HCT116 (cell line): ENCODE results near the gene ARFGAP3. TPM values are rescaled to one million over a fixed set of nuclear protein-coding genes. Genes with fewer than 3 reads are reported as not detected.

ENCODE experiments used
- ATAC-seq: fragments of 200-7000 bp; cut with Tn5 transposase; 2 replicates; pipeline ENCODE4 v1.9.1; 2020; ENCODE audit warnings: mild to moderate bottlenecking, moderate library complexity
- BruUV-seq: library from RNA; stranded (reverse); fragments of 400-500 nt; replicated peaks from 2 replicates; lab custom pipeline; 2021; lab: Mats Ljungman, UMichigan
- CTCF ChIA-PET: fragments of 300-600 bp; sonication (Branson Sonifier 250); formaldehyde crosslinking; loops from one replicate; lab custom pipeline; 2021; ENCODE audit warnings: antibody characterized with exemption; lab: Charles Lee
- POLR2A ChIA-PET: fragments of 300-600, 350-600 bp; sonication (Branson Sonifier 250); formaldehyde crosslinking; loops from one replicate; lab custom pipeline; 2021; ENCODE audit warnings: antibody characterized with exemption; lab: Charles Lee
- RAD21 ChIA-PET, 2 experiments: fragments of 300-600 bp; sonication (Branson Sonifier 250); formaldehyde crosslinking; loops; one replicate each; lab custom pipeline; 2023; ENCODE audit warnings: low total read pairs in 2 of 2; ENCODE audit not compliant: uncharacterized antibody in 2 of 2, unreplicated experiment in 2 of 2, low non-redundant PET in 1 of 2; lab: Charles Lee
- DNase-seq: peaks from one replicate; pipeline ENCODE4 v3.0.0-alpha.2; 2010; ENCODE audit warnings: low read depth, low spot score
- H2AFZ ChIP-seq: fragments of 200-600 bp; shearing (Covaris generic), sonication (generic); 2 replicates; pipeline ENCODE4 v1.6.1; 2017; ENCODE audit warnings: low read depth, mixed run types, mixed read lengths, antibody characterized with exemption, low read length; ENCODE audit not compliant: poor library complexity, severe bottlenecking
- H3K27ac ChIP-seq: 2 replicates; pipeline ENCODE4 v1.5.1; 2012; ENCODE audit warnings: low read depth, low read length
- H3K27me3 ChIP-seq: fragments of 200-600 bp; sonication (generic); 2 replicates; pipeline ENCODE4 v1.6.1; 2016; ENCODE audit warnings: mixed run types, low read length, mixed read lengths; ENCODE audit not compliant: insufficient read depth
- H3K36me3 ChIP-seq, 2 experiments: fragments of 200-500 bp in 1 of 2; fragments of 200-600 bp in 1 of 2; sonication (Bioruptor generic) in 1 of 2; sonication (generic) in 1 of 2; 2 replicates each; pipeline versions ENCODE4 v1.5.1 to v1.6.1; 2014 to 2016; ENCODE audit warnings: low read length in 2 of 2, inconsistent platforms in 1 of 2, mixed read lengths in 1 of 2, mixed run types in 1 of 2; ENCODE audit not compliant: insufficient read depth in 2 of 2, control insufficient read depth in 1 of 2
- H3K4me1 ChIP-seq, 2 experiments: fragments of 200-600 bp in 1 of 2; sonication (generic) in 1 of 2; 2 replicates each; pipeline versions ENCODE4 v1.5.1 to v1.6.1; 2012 to 2017; ENCODE audit warnings: low read length in 2 of 2, inconsistent platforms in 1 of 2, mild to moderate bottlenecking in 1 of 2, mixed read lengths in 1 of 2, mixed run types in 1 of 2, moderate library complexity in 1 of 2; ENCODE audit not compliant: insufficient read depth in 2 of 2, control insufficient read depth in 1 of 2
- H3K4me2 ChIP-seq: fragments of 200-600 bp; sonication (generic); 2 replicates; pipeline ENCODE4 v1.6.1; 2017; ENCODE audit warnings: mixed run types, low read length, mixed read lengths
- H3K4me3 ChIP-seq, 2 experiments: fragments of 200-600 bp in 1 of 2; sonication (generic) in 1 of 2; replicated peaks in 1 of 2; 2 replicates each; pipeline ENCODE4 v1.5.1; 2011 to 2016; ENCODE audit warnings: low read length in 2 of 2, control low read depth in 1 of 2, low read depth in 1 of 2, mild to moderate bottlenecking in 1 of 2, mixed read lengths in 1 of 2, mixed run types in 1 of 2
- H3K79me2 ChIP-seq: fragments of 200-600 bp; sonication (generic); 2 replicates; pipeline ENCODE4 v1.6.1; 2017; ENCODE audit warnings: mild to moderate bottlenecking, mixed run types, low read length, moderate library complexity, mixed read lengths; ENCODE audit not compliant: insufficient read depth
- H3K9ac ChIP-seq: fragments of 200-600 bp; sonication (generic); 2 replicates; pipeline ENCODE4 v1.6.1; 2016; ENCODE audit warnings: low read length, mixed read lengths
- H3K9me2 ChIP-seq: fragments of 200-600 bp; sonication (generic), shearing (Covaris generic); 2 replicates; pipeline ENCODE4 v1.6.1; 2017; ENCODE audit warnings: mixed run types, mild to moderate bottlenecking, moderate library complexity; ENCODE audit not compliant: insufficient read depth
- H3K9me3 ChIP-seq, 2 experiments: fragments of 200-500 bp in 1 of 2; fragments of 200-600 bp in 1 of 2; sonication (Bioruptor generic) in 1 of 2; sonication (generic) in 1 of 2; 2 replicates each; pipeline ENCODE4 v1.6.1; 2014 to 2017; ENCODE audit warnings: low read length in 2 of 2, mixed read lengths in 2 of 2, inconsistent platforms in 1 of 2, low read depth in 1 of 2, mild to moderate bottlenecking in 1 of 2, mixed run types in 1 of 2, moderate library complexity in 1 of 2; ENCODE audit not compliant: control insufficient read depth in 1 of 2, insufficient read depth in 1 of 2
- H4K20me1 ChIP-seq: fragments of 200-600 bp; sonication (generic), shearing (Covaris generic); 2 replicates; pipeline ENCODE4 v1.6.1; 2017; ENCODE audit warnings: mixed run types, mild to moderate bottlenecking, moderate library complexity; ENCODE audit not compliant: insufficient read depth
- CBX3 ChIP-seq: IDR thresholded peaks from 2 replicates; pipeline ENCODE4 v1.6.1; 2012; ENCODE audit warnings: low read depth
- CEBPB ChIP-seq: IDR thresholded peaks from 2 replicates; pipeline ENCODE4 v1.6.1; 2012; ENCODE audit warnings: low read depth
- ELF1 ChIP-seq: IDR thresholded peaks from 2 replicates; pipeline ENCODE4 v1.6.1; 2012; ENCODE audit warnings: low read depth, borderline replicate concordance
- EZH2phosphoT487 ChIP-seq: fragments of 200-600 bp; IDR thresholded peaks from 2 replicates; pipeline ENCODE4 v1.6.1; 2018; ENCODE audit warnings: antibody characterized with exemption, borderline replicate concordance
- JUND ChIP-seq: IDR thresholded peaks from 2 replicates; pipeline ENCODE4 v1.6.1; 2012
- POLR2A ChIP-seq: IDR thresholded peaks from 2 replicates; pipeline ENCODE4 v1.7.0; 2011; ENCODE audit warnings: borderline replicate concordance; ENCODE audit not compliant: insufficient read depth, insufficient read length; ENCODE audit errors: extremely low read depth
- POLR2AphosphoS5 ChIP-seq: IDR thresholded peaks from 2 replicates; pipeline ENCODE4 v1.6.1; 2011; ENCODE audit warnings: mild to moderate bottlenecking, low read depth, low read length, moderate library complexity
- SRF ChIP-seq: IDR thresholded peaks from 2 replicates; pipeline ENCODE4 v1.6.1; 2012; ENCODE audit warnings: low read depth
- TCF7L2 ChIP-seq: IDR thresholded peaks from 2 replicates; pipeline ENCODE4 v1.7.0; 2011; ENCODE audit warnings: borderline replicate concordance, inconsistent platforms; ENCODE audit not compliant: insufficient read depth, insufficient read length; ENCODE audit errors: extremely low read depth
- ZFX ChIP-seq: fragments of 450-650 bp; IDR thresholded peaks from 2 replicates; pipeline ENCODE4 v1.6.1; 2017
- ZNF274 ChIP-seq: fragments of 200-500 bp; sonication (Bioruptor generic); IDR thresholded peaks from 2 replicates; pipeline ENCODE4 v1.6.1; 2014; ENCODE audit warnings: mild to moderate bottlenecking, low read depth, low read length, inconsistent platforms
- intact Hi-C: fragments of 100-400 bp; cut with micrococcal nuclease; formaldehyde crosslinking; loops from 2 replicates; pipeline ENCODE4 v1.10.0; 2022
- total RNA-seq: library from RNA; stranded (reverse); gene quantifications from one replicate; pipeline ENCODE4 v1.2.1, GENCODE V29; 2021; ENCODE audit not compliant: unreplicated experiment
- TF ChIP-seq, protein P1 (sequence below): IDR thresholded peaks from 2 replicates; pipeline ENCODE4 v1.6.1; 2012
- TF ChIP-seq, protein P2 (sequence below), 3 experiments: fragments of 200-600 bp in 1 of 3; sonication (generic) in 1 of 3; IDR thresholded peaks in 2 of 3; conservative IDR thresholded peaks in 1 of 3; 2 replicates each; pipeline ENCODE4 v1.5.1; 2012 to 2017; ENCODE audit warnings: low read depth in 2 of 3, low read length in 2 of 3, antibody characterized with exemption in 1 of 3, borderline replicate concordance in 1 of 3, control low read depth in 1 of 3, mild to moderate bottlenecking in 1 of 3, mixed read lengths in 1 of 3, mixed run types in 1 of 3, moderate library complexity in 1 of 3; ENCODE audit not compliant: insufficient read depth in 1 of 3
- TF ChIP-seq, protein P3 (sequence below): IDR thresholded peaks from 2 replicates; pipeline ENCODE4 v1.6.1; 2012
- TF ChIP-seq, protein P4 (sequence below): IDR thresholded peaks from 2 replicates; pipeline ENCODE4 v1.6.1; 2011; ENCODE audit warnings: mild to moderate bottlenecking, low read length, moderate library complexity; ENCODE audit not compliant: insufficient replicate concordance; ENCODE audit errors: extremely low read depth

Gene ARFGAP3
- total RNA-seq, 1 experiment from 2014 or later: 15.4 TPM

DNA sequence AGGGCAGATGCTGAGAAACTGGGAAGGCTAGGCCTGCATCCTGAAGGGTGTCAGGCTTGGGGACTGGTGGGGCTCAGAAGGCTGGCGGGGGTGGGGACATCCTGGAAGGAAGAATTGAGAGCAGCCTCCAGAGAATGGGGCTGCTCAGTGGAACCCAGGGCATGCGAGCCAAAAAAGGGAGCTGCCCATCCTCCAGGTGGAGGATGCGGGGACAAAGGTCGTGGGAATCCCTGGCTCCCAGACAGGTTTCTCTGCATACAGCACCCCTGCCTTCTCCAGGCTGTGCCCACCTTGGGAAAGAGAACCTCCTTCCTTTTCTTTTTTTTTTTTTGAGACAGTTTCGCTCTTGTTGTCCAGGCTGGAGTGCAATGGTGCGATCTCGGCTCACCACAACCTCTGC, 40.9 kb upstream of the ARFGAP3 start:
- CTCF ChIA-PET: interaction anchor here (1.1 kb wide), 1 partner anchor 30 kb away, joined by 3 read pairs; no protein-coding TSS in a partner anchor
- POLR2A ChIA-PET: no interaction called here

More for the DNA sequence above, 40.9 kb upstream of the ARFGAP3 start:
- DNase-seq (no peak), ATAC-seq (no peak)
- Histone ChIP-seq H3K9ac (no peak overlapping the region), H2AFZ (no peak overlapping the region), H3K9me2 (no peaks in the 10 kb centered on the region), H3K79me2 (peaks cover 8% of the 10 kb centered on the region; the same call in 1 of the 2 replicates), H3K4me2 (no peak overlapping the region), H3K4me3 (no peak overlapping the region), H3K9me3 (no peaks in the 10 kb centered on the region), H3K27me3 (no peaks in the 10 kb centered on the region), H3K4me1 (no peaks in the 10 kb centered on the region), H3K27ac (no peak overlapping the region), H4K20me1 (no peaks in the 10 kb centered on the region), H3K36me3 (no peaks in the 10 kb centered on the region)
- TF ChIP-seq POLR2A (no peak), POLR2AphosphoS5 (no peak), TCF7L2 (no peak), SRF (no peak), JUND (no peak), CEBPB (no peak), EZH2phosphoT487 (no peak), ELF1 (no peak), ZNF274 (no peak), CBX3 (no peak), ZFX (no peak)
- TF ChIP-seq, protein P1, sequence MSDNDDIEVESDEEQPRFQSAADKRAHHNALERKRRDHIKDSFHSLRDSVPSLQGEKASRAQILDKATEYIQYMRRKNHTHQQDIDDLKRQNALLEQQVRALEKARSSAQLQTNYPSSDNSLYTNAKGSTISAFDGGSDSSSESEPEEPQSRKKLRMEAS: no peak
- TF ChIP-seq, protein P2, sequence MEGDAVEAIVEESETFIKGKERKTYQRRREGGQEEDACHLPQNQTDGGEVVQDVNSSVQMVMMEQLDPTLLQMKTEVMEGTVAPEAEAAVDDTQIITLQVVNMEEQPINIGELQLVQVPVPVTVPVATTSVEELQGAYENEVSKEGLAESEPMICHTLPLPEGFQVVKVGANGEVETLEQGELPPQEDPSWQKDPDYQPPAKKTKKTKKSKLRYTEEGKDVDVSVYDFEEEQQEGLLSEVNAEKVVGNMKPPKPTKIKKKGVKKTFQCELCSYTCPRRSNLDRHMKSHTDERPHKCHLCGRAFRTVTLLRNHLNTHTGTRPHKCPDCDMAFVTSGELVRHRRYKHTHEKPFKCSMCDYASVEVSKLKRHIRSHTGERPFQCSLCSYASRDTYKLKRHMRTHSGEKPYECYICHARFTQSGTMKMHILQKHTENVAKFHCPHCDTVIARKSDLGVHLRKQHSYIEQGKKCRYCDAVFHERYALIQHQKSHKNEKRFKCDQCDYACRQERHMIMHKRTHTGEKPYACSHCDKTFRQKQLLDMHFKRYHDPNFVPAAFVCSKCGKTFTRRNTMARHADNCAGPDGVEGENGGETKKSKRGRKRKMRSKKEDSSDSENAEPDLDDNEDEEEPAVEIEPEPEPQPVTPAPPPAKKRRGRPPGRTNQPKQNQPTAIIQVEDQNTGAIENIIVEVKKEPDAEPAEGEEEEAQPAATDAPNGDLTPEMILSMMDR (IDR thresholded peaks at IDR 0.05 in 2 of 3, conservative IDR thresholded peaks at IDR 0.05 in 1 of 3; ENCODE audit: borderline replicate concordance in 1 of 3, insufficient read depth in 1 of 3, low read depth in 2 of 3, low read length in 2 of 3): no peak
- TF ChIP-seq, protein P3, sequence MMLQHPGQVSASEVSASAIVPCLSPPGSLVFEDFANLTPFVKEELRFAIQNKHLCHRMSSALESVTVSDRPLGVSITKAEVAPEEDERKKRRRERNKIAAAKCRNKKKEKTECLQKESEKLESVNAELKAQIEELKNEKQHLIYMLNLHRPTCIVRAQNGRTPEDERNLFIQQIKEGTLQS: no peak
- TF ChIP-seq, protein P4, sequence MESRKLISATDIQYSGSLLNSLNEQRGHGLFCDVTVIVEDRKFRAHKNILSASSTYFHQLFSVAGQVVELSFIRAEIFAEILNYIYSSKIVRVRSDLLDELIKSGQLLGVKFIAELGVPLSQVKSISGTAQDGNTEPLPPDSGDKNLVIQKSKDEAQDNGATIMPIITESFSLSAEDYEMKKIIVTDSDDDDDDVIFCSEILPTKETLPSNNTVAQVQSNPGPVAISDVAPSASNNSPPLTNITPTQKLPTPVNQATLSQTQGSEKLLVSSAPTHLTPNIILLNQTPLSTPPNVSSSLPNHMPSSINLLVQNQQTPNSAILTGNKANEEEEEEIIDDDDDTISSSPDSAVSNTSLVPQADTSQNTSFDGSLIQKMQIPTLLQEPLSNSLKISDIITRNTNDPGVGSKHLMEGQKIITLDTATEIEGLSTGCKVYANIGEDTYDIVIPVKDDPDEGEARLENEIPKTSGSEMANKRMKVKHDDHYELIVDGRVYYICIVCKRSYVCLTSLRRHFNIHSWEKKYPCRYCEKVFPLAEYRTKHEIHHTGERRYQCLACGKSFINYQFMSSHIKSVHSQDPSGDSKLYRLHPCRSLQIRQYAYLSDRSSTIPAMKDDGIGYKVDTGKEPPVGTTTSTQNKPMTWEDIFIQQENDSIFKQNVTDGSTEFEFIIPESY: no peak
- RAD21 ChIA-PET: no interaction called here
- no TSS peak for BruUV-seq
- intact Hi-C loops: no loop called here
